ENCODE data around the gene ISG15.
"Not testable (repeated sequence)": the region's sequence is repeated elsewhere in the genome, so short reads cannot be mapped to it uniquely, and the experiment has no call there.

The ISG15 gene

GRCh38 chr1:1047407-1047806, 34.1 kb downstream of the ISG15 start:
- DNase-seq = no peak

GRCh38 chr1:1047963-1048362, 34.7 kb downstream of the ISG15 start:
- no peak for DNase-seq

GRCh38 chr1:1048765-1049164, 35.5 kb downstream of the ISG15 start:
- DNase-seq = no peak

- DNase-seq = no peak
These were observed 36.2 kb downstream of the ISG15 start for GRCh38 chr1:1049318-1050165.

- no peak for DNase-seq
These were observed 37.3 kb downstream of the ISG15 start for GRCh38 chr1:1050577-1051052.

GRCh38 chr1:1051127-1051810, 38.0 kb downstream of the ISG15 start:
- no peak for DNase-seq

GRCh38 chr1:1052003-1052840, 38.9 kb downstream of the ISG15 start:
- DNase-seq = no peak

- no peak for DNase-seq
These were observed 39.7 kb downstream of the ISG15 start for GRCh38 chr1:1053022-1053421.

GRCh38 chr1:1053682-1054081, 40.4 kb downstream of the ISG15 start:
- no peak for DNase-seq

- DNase-seq = no peak
These were observed 40.9 kb downstream of the ISG15 start for GRCh38 chr1:1054099-1054700.

- no peak for DNase-seq
These were observed 41.7 kb downstream of the ISG15 start for GRCh38 chr1:1054971-1055370.

- no peak for DNase-seq
These were observed 42.8 kb downstream of the ISG15 start for GRCh38 chr1:1055841-1056736.

GRCh38 chr1:1057769-1058087, 44.4 kb downstream of the ISG15 start:
- not testable (repeated sequence) for DNase-seq

- DNase-seq = no peak
These were observed 45.0 kb downstream of the ISG15 start for GRCh38 chr1:1058088-1058905.

- DNase-seq = no peak
These were observed 45.7 kb downstream of the ISG15 start for GRCh38 chr1:1058921-1059493.

GRCh38 chr1:1059494-1060280, 46.4 kb downstream of the ISG15 start:
- DNase-seq = peak; percentile 95

GRCh38 chr1:1060281-1061000, 47.1 kb downstream of the ISG15 start:
- no peak for DNase-seq

- DNase-seq = no peak
These were observed 48.5 kb downstream of the ISG15 start for GRCh38 chr1:1061682-1062345.
